ENCODE results near the gene REL.

- TF ChIP-seq CTCF (IDR thresholded peaks at IDR 0.05) (no peak), POLR2A (IDR thresholded peaks at IDR 0.05) (no peak)
Observed at GRCh38 chr2:60958361-60958760, 77.0 kb downstream of the REL start.

Data from sigmoid colon (tissue), 3 donors.